ENCODE measurements around the gene ABHD8.

- TF ChIP-seq FOXK2 (IDR thresholded peaks at IDR 0.05) (no peak), ELF4 (IDR thresholded peaks at IDR 0.05) (no peak), ARNT (IDR thresholded peaks at IDR 0.05) (no peak), TARDBP (IDR thresholded peaks at IDR 0.05) (no peak), FOXM1 (IDR thresholded peaks at IDR 0.05; ENCODE audit: borderline replicate concordance) (no peak), SUZ12 (IDR thresholded peaks at IDR 0.05) (no peak), FOXA1 (IDR thresholded peaks at IDR 0.05) (no peak), NFRKB (IDR thresholded peaks at IDR 0.05) (no peak), SP1 (IDR thresholded peaks at IDR 0.05) (no peak), ZNF384 (IDR thresholded peaks at IDR 0.05) (no peak), BHLHE40 (IDR thresholded peaks at IDR 0.05; ENCODE audit: borderline replicate concordance) (no peak), HDGF (IDR thresholded peaks at IDR 0.05; ENCODE audit: borderline replicate concordance) (no peak), CTBP1 (IDR thresholded peaks at IDR 0.05; ENCODE audit: borderline replicate concordance) (no peak)
These were observed 56.4 kb downstream of the ABHD8 start for GRCh38 chr19:17246681-17247425.

Data from HEK293T (cell line).